HG02571 (cell line): Measurements from ENCODE around the gene ZNF3.

Experiments used
- ATAC-seq: cut with Tn5 transposase; IDR thresholded peaks from one replicate; pipeline ENCODE4 v1.9.1; 2021; ENCODE audit warnings: mild to moderate bottlenecking, moderate library complexity; ENCODE audit not compliant: unreplicated experiment

The ZNF3 gene

GRCh38 chr7:100057006-100057405 is 24.5 kb downstream of the ZNF3 start:
- ATAC-seq, result no peak

- no peak for ATAC-seq
These were observed 28.3 kb downstream of the ZNF3 start for GRCh38 chr7:100053215-100053614.

GRCh38 chr7:100051611-100052010 is 29.9 kb downstream of the ZNF3 start:
- ATAC-seq, result no peak

- ATAC-seq, result peak; percentile 73
These were observed 31.9 kb downstream of the ZNF3 start, which contains the start of gene ZSCAN21 for GRCh38 chr7:100049441-100050291. Gene ZSCAN21, plus strand, starts transcription at chr7:100049774. Its CDS starts 7,233 bp downstream, at chr7:100057007.

- ATAC-seq, result no peak
These were observed 32.8 kb downstream of the ZNF3 start for GRCh38 chr7:100048680-100049079.

- no peak for ATAC-seq
These were observed 36.8 kb downstream of the ZNF3 start for GRCh38 chr7:100044718-100045117.

- no peak for ATAC-seq
These were observed 40.9 kb downstream of the ZNF3 start for GRCh38 chr7:100040575-100040974.

- ATAC-seq, result no peak
These were observed 43.2 kb downstream of the ZNF3 start for GRCh38 chr7:100038326-100038725.

GRCh38 chr7:100035876-100036275 is 45.6 kb downstream of the ZNF3 start:
- no peak for ATAC-seq

GRCh38 chr7:100034871-100035510 is 46.5 kb downstream of the ZNF3 start:
- ATAC-seq, result no peak

- no peak for ATAC-seq
These were observed 48.0 kb downstream of the ZNF3 start for GRCh38 chr7:100033526-100033925.

- ATAC-seq, result no peak
These were observed 51.9 kb downstream of the ZNF3 start for GRCh38 chr7:100029596-100029995.

- no peak for ATAC-seq
These were observed 54.3 kb downstream of the ZNF3 start for GRCh38 chr7:100027197-100027596.

GRCh38 chr7:100024020-100024619 is 57.4 kb downstream of the ZNF3 start:
- no peak for ATAC-seq

- no peak for ATAC-seq
These were observed 58.0 kb downstream of the ZNF3 start for GRCh38 chr7:100023526-100023925.

GRCh38 chr7:100022621-100023020 is 58.9 kb downstream of the ZNF3 start:
- no peak for ATAC-seq

- no peak for ATAC-seq
These were observed 60.2 kb downstream of the ZNF3 start for GRCh38 chr7:100021297-100021696.
